ENCODE measurements around the gene SPNS2. TPM values are rescaled to one million over a fixed set of nuclear protein-coding genes. Genes with fewer than 3 reads are reported as not detected.

The SPNS2 gene
- total RNA-seq, 6 donors from 2014 or later = 41.8 to 89.1 (median 55.2) TPM

DNA sequence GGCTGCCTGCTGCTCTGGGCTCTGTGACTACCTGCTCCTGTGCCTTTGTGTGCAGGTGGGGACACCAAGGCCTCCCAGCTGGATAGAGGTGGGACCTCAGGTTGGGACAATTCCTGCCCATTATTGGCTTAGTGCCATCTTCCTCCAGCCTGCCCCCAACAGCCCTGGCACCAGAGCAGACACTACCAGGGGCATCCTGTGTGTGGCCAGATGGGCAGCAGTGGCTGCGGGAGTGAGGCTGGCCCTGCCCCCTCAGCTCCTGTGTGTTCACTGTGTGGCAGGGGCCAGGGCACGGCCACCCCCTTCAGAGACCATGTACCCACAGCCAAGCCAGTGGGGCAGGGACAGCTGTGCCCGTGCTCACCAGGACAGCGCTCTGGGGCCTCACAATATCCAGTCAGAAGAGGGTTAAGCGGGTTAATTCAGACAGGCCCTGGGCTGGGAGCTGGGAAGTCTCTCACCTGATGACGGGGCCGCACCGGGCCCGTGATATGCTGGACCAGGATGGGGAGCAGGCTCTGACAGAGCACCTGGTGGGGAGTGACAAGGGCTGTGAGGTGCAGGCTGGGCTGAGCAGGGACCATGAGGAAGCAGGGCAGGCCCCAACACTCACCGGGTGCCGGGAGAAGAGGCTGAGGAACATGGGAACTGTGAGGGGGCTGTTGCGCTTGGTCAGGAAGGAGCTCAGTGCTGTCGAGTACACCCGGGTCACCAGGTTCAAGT lies 43.5 kb downstream of the SPNS2 start:
- TF ChIP-seq EP300 (IDR thresholded peaks at IDR 0.05) (no peak), POLR2A (IDR thresholded peaks at IDR 0.05) (no peak), POLR2AphosphoS5 (IDR thresholded peaks at IDR 0.05) (no peak)
- TF ChIP-seq, protein P1, sequence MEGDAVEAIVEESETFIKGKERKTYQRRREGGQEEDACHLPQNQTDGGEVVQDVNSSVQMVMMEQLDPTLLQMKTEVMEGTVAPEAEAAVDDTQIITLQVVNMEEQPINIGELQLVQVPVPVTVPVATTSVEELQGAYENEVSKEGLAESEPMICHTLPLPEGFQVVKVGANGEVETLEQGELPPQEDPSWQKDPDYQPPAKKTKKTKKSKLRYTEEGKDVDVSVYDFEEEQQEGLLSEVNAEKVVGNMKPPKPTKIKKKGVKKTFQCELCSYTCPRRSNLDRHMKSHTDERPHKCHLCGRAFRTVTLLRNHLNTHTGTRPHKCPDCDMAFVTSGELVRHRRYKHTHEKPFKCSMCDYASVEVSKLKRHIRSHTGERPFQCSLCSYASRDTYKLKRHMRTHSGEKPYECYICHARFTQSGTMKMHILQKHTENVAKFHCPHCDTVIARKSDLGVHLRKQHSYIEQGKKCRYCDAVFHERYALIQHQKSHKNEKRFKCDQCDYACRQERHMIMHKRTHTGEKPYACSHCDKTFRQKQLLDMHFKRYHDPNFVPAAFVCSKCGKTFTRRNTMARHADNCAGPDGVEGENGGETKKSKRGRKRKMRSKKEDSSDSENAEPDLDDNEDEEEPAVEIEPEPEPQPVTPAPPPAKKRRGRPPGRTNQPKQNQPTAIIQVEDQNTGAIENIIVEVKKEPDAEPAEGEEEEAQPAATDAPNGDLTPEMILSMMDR (IDR thresholded peaks at IDR 0.05) = no peak
- Histone ChIP-seq H3K4me1 (peaks cover 32 to 51% (median 46%) of the 10 kb centered on the region in 4 donors), H3K27me3 (no peaks in the 10 kb centered on the region), H3K36me3 (peaks cover 11 to 93% (median 67%) of the 10 kb centered on the region in 4 donors), H3K27ac (peak overlapping the region; percentile 69 to 91 (median 80)), H3K9me3 (no peaks in the 10 kb centered on the region), H3K4me3 (no peak overlapping the region)
- DNase-seq (peak in 1 of 2 donors; percentile 71), ATAC-seq (ENCODE audit: low FRiP score in 2 of 2) (no peak)
- 94 to 95% methylated on average over 9 to 12 of the region's 14 CpGs for WGBS, 2 donors

DNA sequence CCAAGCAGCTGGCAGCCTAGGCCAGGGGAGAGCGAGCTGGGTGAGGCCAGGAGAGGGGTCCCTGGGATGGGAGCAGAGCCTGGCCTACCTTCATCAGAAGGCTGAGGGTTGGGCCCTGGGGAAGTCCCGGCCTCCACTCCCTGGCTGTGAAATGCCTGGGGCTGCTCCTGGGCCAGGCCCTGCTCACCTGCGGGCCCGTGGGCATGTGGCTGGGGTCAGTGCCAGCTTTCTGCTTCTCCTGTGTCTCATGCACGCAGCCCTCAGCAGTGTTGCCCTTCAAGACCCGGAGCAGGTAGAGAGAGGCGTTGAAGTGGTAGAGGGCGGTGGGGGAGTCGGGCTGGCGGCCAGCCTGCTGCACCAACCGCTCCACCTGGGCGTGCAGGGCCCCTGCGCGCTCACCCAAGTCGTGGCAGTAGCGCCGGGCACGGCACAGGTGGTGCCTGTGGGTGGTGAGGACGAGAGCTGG lies 44.1 kb downstream of the SPNS2 start:
- ATAC-seq (ENCODE audit: low FRiP score in 2 of 2) = no peak
- TF ChIP-seq POLR2A (IDR thresholded peaks at IDR 0.05) (no peak), POLR2AphosphoS5 (IDR thresholded peaks at IDR 0.05) (no peak), EP300 (IDR thresholded peaks at IDR 0.05) (no peak)
- TF ChIP-seq, protein P1 (IDR thresholded peaks at IDR 0.05) = no peak
- peaks cover 26 to 45% (median 40%) of the 10 kb centered on the region in 4 donors for H3K4me1 ChIP-seq
- peaks cover 11 to 93% (median 71%) of the 10 kb centered on the region in 4 donors for H3K36me3 ChIP-seq
- peak overlapping the region in 1 of 4 donors; percentile 91 for H3K27ac ChIP-seq
- H3K27me3 ChIP-seq = no peaks in the 10 kb centered on the region
- peak in 1 of 2 donors; percentile 82 for DNase-seq
- no peaks in the 10 kb centered on the region for H3K9me3 ChIP-seq
- WGBS, 2 donors = 93 to 100% methylated on average over 5 to 19 of the region's 19 CpGs
- no peak overlapping the region for H3K4me3 ChIP-seq

DNA sequence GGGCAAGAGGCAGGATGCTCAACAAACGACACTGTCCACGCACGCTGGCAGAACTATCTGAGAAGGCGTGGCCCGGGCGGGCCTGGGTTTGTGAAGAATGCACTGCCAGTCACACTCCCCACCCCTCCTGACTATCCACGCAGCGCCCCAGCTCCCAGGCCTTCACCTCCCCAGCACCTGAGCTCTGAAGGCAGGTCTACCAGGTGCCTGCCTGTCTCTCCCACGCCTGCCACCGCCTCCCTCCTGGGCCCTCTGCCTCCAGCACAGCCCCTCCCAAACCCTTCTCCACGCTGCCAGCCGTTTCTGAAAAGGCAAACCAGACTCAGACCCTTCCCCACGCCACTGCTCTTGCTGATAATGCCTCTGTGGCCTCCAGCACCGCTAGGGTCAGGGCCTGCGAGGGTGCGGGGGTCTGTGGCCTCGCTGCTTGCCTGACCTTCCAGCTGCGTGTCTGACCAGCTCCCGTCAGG lies 44.9 kb downstream of the SPNS2 start:
- Histone ChIP-seq H3K4me1 (peaks cover 21 to 37% (median 32%) of the 10 kb centered on the region in 4 donors), H3K9me3 (no peaks in the 10 kb centered on the region), H3K36me3 (peaks cover 11 to 93% (median 75%) of the 10 kb centered on the region in 4 donors), H3K4me3 (no peak overlapping the region), H3K27me3 (no peaks in the 10 kb centered on the region), H3K27ac (no peak overlapping the region)
- no peak for ATAC-seq (ENCODE audit: low FRiP score in 2 of 2)
- peak in 1 of 2 donors; percentile 72 for DNase-seq
- 69 to 75% methylated on average over 12 to 19 of the region's 19 CpGs for WGBS, 2 donors
- TF ChIP-seq EP300 (IDR thresholded peaks at IDR 0.05) = no peak
- no peak for TF ChIP-seq POLR2AphosphoS5 (IDR thresholded peaks at IDR 0.05)
- no peak for TF ChIP-seq POLR2A (IDR thresholded peaks at IDR 0.05)
- TF ChIP-seq, protein P1 (IDR thresholded peaks at IDR 0.05) = no peak

DNA sequence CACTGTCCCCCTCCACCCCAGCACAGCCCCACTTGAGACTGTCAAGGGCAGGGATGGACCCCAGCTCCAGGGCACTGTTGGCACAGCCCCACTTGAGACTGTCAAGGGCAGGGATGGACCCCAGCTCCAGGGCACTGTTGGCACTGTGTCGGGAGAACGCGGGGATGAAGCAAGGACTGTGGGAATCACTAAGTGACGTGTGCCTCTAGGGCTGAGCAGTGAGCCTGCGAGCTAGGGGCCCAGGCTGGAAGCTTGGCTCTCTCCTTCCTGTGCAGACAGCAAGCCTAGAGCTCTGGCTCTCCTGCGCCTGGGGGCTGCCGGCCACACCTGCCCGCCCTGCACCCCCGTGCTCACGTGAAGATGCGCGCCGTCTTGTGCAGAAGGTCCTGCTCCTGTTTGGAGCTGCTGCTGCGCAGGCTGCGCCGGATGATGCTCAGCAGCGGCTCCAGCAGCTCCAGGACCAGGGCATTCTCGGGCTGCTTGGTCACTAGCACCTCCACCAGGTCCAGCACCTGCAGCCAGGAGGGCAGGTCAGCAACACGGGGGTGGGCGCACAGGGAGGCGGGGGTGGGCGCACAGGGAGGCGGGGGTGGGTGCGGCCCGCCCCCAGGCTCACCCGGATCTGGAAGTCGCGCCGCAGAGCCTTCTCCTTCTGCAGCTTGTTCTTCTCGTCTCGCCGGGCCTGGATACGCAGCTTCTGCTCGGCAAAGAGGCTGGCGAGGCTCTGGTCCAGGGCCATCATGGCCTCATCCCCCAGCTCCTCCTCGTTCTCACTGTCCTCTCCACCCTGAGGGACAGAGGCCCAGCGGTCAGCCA lies 45.7 kb downstream of the SPNS2 start:
- H3K36me3 ChIP-seq = peaks cover 16 to 93% (median 78%) of the 10 kb centered on the region in 4 donors
- H3K4me1 ChIP-seq = peaks cover 21 to 30% (median 26%) of the 10 kb centered on the region in 4 donors
- H3K4me3 ChIP-seq = no peak overlapping the region
- H3K27ac ChIP-seq = no peak overlapping the region
- 93 to 97% methylated on average over 9 to 24 of the region's 37 CpGs for WGBS, 2 donors
- DNase-seq = peak in 1 of 2 donors; percentile 70
- H3K27me3 ChIP-seq = no peaks in the 10 kb centered on the region
- no peak for TF ChIP-seq POLR2AphosphoS5 (IDR thresholded peaks at IDR 0.05)
- TF ChIP-seq, protein P1 (IDR thresholded peaks at IDR 0.05) = no peak
- no peak for TF ChIP-seq POLR2A (IDR thresholded peaks at IDR 0.05)
- ATAC-seq (ENCODE audit: low FRiP score in 2 of 2) = no peak
- no peaks in the 10 kb centered on the region for H3K9me3 ChIP-seq

Measured in upper lobe of left lung (tissue), 6 donors.